HG02973 (cell line): ENCODE measurements around the gene CELF3.
"Not testable (repeated sequence)": the region's sequence is repeated elsewhere in the genome, so short reads cannot be mapped to it uniquely, and the experiment has no call there.

Source experiments
- ATAC-seq: cut with Tn5 transposase; IDR thresholded peaks from one replicate; pipeline ENCODE4 v1.9.1; 2021; ENCODE audit warnings: moderate library complexity; ENCODE audit not compliant: unreplicated experiment

Gene CELF3

DNA sequence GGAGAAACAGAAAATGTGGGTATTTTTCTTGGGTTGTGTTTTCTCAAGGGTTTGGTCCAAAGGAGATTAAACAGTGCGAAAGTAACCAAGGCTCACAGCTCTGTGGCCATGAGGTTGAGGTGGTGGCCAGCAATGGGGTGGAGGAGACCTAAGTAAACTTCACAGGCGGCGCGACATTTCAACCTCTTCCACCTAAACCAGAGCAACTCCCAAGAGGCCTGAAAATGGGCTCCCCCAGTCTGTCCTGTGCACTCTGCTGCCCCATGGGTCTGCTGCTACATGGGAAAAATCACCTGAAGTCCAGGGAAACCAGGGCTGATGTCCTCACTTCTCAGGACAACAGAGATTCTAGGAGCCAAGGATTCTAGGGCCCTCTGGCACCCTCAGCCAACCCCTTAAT, 12.4 kb downstream of the CELF3 start:
- ATAC-seq: no peak

DNA sequence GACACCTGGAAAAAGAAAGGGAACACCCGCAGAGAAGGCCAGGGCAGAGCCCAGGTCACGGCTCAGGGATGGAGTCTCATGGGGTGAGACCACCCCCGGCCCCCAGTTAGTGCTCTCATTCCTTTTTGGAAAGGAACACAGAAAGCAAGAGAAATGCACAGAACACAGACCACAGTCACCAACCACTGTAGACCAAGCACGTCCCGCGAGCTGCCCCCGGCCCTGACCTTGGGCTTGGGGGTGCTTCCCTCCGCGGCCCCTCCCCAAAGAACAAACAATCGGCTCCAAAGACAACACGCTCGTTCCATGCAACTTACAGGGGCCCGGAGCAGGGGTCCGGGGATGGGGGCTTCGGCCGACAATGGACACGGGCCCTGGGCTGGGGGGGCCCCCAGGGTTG, 12.8 kb downstream of the CELF3 start:
- ATAC-seq: no peak

DNA sequence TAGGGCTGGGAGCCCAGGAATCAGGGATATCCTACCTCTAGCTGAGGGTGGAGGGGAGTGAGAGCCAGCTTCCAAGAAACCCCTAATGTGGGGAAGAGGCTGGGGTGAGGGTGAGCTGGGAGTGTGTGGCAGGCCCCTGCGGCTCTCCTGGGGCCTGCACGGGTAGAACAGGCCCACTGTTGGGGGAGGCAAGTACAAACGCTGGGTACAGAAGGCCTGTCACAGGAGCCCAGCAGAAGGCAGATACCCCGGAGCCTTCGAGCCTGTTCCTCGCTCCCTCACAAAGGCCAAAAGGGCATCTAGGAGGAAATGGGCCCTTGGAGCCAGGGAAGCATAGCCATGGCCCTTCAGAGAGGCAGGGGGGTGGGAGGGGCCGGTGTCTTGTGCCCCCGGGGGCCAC, 13.7 kb downstream of the CELF3 start:
- no peak for ATAC-seq

DNA sequence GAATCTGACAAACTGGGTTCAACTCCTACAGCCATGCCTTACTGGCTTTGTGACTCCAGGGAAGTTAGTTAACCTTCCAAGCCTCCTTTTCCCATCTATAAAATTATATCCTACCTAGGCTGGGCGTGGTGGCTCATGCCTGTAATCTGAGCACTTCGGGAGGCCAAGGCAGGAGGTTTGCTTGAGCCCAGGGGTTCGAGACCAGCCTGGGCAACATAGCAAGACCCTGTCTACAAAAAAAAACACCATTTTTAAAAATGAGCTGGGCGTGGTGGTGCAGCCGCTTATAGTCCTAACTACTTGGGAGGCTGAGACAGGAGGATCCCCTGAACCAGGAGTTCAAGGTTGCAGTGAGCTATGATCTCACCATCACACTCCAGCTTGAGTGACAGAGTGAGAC, 15.1 kb downstream of the CELF3 start:
- ATAC-seq: no peak

DNA sequence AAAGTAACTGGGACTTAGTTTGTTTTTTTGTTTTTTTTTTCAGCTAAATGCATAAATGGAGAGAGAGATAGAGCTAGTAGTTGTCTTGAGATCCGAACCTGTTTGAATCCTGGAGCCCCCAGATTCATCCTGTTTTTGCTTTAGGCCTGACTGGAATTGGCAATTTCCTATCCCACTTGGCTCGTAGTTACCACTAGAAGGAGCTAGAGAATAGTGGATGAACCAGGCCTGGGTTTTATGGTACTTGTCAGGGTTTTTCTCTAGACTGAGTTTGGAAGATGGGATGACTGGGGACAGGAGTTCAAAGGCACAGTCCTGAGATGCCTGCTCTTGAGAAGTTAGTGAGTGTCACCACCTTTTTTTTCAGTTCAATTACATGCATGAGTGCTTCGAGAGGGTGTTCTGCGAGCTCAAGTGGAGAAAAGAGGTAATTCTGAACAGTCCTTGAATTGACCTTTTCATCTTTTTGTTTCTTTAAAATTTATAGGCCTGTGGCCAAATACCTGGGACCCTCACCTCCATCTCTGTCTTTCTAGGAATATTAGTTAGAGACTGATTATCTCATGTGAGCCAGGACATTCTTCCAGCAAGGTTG, 23.4 kb downstream of the CELF3 start:
- ATAC-seq: no peak

DNA sequence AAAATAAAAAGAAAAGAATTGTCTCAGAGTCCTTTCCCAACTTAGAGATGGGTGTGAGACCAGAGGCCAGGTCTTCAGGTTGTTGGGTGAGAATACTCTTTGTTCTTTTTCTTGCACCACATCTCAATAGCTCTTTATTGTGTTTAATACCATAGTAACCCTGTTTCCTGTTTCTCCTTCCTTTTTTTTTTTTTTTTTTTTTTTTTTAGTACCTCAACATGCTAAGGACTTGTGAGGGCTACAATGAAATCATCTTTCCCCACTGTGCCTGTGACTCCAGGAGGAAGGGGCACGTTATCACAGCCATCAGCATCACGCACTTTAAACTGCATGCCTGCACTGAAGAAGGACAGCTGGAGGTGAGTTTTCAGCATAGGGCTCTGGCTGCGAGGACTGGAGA, 24.4 kb downstream of the CELF3 start:
- no peak for ATAC-seq

DNA sequence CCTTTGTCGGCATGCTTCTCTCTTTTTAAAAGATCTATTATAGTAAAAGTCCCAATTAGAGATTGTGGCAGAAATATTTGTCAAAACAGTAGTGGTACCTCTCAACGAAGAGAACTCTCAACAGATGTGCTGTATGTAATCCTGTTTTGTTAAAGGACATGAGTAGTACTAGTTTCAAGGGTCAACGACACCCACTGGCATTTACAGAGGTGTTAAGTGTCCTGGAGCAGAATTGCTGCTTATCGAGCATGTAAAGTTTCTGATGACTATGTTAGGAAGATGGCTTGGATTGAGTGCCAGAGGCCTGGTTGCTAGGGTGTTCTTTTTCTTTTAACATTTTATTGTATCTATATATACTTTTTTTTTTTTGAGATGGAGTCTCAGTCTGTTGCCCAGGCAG, 27.1 kb downstream of the CELF3 start:
- no peak for ATAC-seq

DNA sequence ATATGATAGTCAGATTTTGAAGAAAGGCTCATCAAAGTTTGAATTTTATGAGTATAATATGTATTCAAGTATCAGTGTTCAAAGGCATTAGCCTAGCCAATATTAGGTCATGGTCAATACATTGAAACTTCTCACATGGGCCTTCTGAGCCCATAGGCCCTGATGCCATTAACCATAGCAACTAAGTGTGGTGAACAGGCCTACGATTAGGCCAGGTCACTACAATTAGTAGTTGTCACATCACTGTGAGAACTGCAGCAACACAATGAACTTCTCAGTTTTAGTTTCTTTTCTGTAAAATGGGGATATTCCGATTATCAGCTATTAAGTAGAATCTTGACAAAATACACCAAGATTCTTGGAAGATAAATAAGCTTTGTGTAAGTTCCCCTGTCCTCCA, 30.0 kb downstream of the CELF3 start:
- no peak for ATAC-seq

DNA sequence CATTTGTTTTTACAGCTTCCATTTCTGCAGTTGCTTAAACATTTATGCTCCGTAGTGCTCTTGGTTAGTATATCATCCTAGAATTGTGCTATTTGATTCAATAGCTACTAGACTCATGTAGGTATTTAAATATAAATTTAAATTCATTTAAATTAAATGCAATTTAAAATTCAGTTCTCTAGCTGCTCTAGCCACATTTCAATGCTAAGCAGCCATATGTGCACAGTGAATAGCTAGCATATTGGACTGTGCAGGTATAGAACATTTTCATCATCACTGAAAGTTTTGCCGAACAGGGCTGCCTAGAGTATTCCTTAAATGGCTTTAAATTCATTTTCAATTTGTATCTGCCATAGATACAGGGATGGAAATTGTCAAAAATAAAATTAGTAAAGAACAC, 32.5 kb downstream of the CELF3 start:
- no peak for ATAC-seq

DNA sequence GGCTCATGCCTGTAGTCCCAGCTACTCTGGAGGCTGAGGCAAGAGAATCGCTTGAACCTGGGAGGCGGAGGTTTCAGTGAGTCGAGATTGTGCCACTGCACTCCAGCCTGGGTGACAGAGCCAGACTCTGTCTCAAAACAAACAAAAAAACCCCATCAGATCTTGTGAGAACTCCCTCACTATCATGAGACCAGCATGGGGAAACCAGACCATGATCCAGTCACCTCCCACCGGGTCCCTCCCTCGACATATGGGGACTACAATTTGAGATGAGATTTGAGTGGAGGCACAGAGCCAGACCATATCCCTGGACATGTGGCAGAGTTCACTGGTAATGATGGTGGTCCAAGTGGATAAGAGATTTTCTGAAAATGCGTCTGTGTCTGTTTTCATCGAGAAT, 33.7 kb downstream of the CELF3 start:
- not testable (repeated sequence) for ATAC-seq

DNA sequence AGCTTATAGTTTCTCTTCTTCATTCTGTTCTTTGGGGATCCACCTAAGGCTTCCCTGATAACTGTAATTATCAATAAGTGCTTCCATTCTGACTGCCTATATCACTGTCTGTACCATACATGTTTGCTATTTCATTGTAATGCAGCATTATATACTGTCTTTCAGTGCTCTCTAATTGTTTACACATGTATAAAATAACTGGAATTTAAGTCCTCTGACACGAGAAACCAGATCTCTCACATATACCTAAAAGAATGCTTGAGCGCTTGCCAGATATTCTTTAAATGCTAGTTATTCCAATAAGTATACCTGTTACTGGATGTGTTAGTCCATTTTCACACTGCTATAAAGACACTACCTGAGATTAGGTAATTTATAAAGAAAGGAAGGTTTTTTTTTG, 34.7 kb downstream of the CELF3 start:
- ATAC-seq: no peak

DNA sequence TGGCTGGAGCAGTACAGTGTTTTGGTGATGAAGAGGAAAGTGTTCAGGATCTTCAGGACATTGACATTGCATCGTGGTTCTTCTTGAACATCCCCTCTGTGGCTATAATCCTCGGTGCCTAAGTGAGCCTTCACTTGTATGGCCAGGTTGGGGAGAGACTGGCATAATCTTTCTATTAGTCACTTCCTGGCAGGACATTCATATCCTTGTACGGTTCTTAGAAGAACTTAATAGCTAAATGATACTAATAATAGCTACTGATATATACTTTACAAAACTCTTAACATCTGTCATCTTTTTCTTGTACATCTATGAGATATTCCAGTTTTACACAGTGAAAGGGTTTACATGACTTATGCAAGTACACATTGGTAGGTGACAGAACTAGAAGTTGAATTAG, 35.8 kb downstream of the CELF3 start:
- no peak for ATAC-seq

DNA sequence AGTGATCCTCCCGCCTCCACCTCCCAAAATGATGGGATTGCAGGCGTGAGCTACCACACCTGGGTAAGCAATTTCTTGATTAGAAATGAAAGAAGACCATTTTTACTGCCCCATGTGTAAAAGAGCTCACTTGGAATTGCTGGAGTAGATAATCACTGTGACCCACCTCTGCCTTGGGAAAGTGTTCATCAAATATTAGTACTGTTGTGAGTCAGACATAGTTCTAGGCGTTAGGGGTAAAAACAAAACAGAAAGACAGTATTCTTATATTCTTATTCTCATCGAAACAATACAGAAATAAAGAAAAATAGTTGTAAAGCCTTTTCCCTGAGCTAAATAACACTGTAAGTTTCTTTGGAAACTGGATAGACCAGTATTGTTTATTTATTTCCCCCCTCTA, 36.2 kb downstream of the CELF3 start:
- ATAC-seq: no peak

DNA sequence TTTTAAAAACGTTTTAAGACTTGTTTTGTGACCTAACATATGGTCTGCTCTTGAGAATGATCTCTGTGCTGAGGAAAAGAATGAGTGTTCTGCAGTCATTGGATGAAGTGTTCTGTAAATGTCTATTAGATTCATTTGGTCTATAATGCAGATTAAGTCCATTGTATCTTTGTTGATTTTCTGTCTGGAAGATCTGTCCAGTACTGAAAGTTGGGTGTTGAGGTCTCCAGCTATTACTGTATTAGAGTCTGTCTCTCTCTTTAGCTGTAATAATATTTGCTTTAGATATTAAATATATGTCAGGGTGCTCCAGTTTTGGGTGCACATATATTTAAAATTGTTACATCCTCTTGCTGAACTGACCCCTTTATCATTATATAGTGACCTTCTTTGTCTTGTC, 43.2 kb downstream of the CELF3 start:
- no peak for ATAC-seq

DNA sequence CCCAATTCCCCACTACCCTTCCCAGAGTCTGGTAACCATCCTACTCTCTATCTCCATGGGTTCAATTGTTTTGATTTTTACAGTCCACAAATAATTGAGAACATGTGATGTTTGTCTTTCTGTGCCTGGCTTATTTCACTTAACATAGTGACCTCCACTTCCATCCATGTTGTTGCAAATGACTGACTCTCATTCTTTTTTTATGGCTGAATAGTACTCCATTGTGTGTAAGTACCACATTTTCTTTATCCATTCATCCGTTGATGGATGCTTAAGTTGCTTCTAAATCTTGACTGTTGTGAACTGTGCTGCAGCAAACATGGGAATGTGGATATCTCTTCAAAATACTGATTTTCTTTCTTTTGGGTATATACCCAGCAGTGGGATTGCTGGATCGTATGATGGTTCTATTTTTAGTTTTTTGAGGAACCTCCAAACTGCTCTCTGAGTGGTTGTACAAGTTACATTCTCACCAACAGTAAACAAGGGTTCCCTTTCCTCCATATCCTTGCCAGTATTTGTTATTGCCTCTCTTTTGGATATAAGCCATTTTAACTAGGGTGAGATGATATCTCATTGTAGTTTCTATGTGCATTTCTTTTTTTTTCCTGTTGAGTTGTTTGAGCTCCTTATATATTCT, 46.4 kb downstream of the CELF3 start:
- ATAC-seq: not testable (repeated sequence)

DNA sequence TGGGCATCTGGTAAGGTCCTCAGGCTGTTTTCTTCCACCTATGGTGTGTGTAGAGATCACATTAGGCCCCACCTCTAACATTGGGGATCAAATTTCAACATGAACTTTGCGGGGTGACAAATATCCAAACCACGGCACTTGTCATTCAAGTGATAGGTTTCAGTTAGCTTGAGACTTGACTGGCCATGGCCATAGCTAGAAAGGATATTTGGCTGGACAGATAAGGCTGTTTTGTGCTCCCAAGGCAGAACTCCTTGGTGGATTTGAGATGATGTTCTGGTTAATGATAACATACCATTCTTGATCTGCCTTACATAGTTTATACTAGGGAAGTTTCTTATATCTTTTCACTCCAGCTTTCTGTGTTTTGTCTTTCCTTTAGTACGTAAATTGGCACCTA, 48.5 kb downstream of the CELF3 start:
- no peak for ATAC-seq

DNA sequence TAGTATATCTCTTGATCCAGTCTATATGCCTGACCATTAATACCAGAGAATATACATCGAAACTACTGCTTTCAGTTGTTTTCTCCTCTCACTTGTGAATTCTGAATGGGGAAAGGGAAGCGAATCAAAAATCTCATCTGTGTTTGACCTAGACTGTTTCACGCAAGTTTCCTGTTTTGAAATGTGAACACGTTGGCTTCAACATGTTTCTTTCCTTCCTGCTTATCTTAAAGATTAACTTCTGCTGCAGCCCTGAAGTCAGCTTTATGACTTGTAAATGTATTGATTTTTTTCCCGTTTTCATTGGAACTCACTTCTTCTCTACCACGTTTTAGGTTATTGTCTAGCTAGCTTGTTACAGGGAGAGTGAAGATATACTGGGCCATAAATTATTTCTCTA, 54.9 kb downstream of the CELF3 start:
- no peak for ATAC-seq

DNA sequence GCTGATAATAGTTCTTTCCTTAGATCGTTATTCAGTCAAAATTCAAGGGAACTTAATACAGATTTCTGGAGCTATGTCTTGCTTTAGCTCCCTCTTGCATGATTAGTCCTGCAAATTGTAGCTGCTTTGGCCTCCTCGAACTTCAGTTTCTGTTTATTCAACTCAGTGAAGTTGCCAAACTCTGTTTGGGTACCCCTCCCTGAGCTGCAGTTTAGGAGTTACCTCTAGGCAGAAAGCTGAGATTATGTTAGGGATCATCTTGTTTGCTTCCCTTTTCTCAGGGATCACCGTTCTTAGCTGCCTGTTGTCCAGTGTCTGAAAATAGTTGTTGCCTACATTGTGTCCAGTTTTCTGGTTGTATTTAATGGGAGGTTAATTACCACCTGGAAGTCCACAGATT, 61.2 kb downstream of the CELF3 start:
- no peak for ATAC-seq

DNA sequence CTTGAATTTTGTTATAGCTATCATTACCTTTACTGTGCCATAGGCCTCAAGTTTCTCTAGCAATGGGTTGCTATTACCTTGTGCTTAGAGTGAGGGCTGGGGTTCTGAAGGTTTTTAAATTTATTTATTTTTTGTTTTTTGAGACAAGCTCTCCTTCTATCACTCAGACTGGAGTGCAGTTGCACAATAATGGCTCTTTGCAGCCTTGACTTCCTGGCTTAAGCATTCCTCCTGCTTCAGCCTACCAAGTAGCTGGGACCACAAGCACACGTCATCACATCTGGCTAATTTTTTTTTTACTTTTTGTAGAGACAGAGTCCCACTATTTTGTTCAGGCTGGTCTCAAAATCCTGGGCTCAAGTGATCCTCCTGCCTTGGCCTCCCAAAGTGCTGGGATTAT, 63.2 kb downstream of the CELF3 start:
- ATAC-seq: no peak
